K562 (cell line): ENCODE measurements around the gene FCHSD1. TPM values are rescaled to one million over a fixed set of nuclear protein-coding genes. Genes with fewer than 3 reads are reported as not detected.
A peak's percentile ranks its signal among the peaks of the same experiment; 100 is the strongest.

Experiments used
- BCLAF1 ChIP-seq, 2 experiments: fragments of 450-650 bp in 1 of 2; IDR thresholded peaks; 2 replicates each; pipeline ENCODE4 v1.6.1; 2011 to 2017; ENCODE audit warnings: low read depth in 2 of 2, antibody characterized with exemption in 1 of 2, borderline replicate concordance in 1 of 2, low read length in 1 of 2, mild to moderate bottlenecking in 1 of 2, mixed read lengths in 1 of 2; ENCODE audit not compliant: control insufficient read depth in 1 of 2
- CBX8 ChIP-seq: fragments of 200-600 bp; sonication (generic); IDR thresholded peaks from 2 replicates; pipeline ENCODE4 v1.6.1; 2012; ENCODE audit warnings: borderline replicate concordance, mixed run types, low read depth, mild to moderate bottlenecking, moderate library complexity, mixed read lengths, low read length, control low read depth, inconsistent platforms; ENCODE audit not compliant: poor library complexity, severe bottlenecking; ENCODE audit errors: extremely low read depth
- CTCF ChIP-seq, 3 experiments: IDR thresholded peaks in 2 of 3; conservative IDR thresholded peaks in 1 of 3; 2 replicates each; pipeline ENCODE4 v1.5.1; 2011 to 2012; ENCODE audit warnings: low read length in 3 of 3, mild to moderate bottlenecking in 3 of 3, control low read depth in 2 of 3, improper control_type of control experiment in 1 of 3, inconsistent platforms in 1 of 3, low read depth in 1 of 3, mixed read lengths in 1 of 3, moderate library complexity in 1 of 3; ENCODE audit not compliant: insufficient read depth in 2 of 3
- EHMT2 ChIP-seq: fragments of 450-650 bp; IDR thresholded peaks from 2 replicates; pipeline ENCODE4 v1.6.1; 2018; ENCODE audit warnings: antibody characterized with exemption
- EZH2 ChIP-seq: IDR thresholded peaks from 2 replicates; pipeline ENCODE4 v1.6.1; 2012; ENCODE audit warnings: low read depth, mild to moderate bottlenecking, inconsistent platforms, low read length, borderline replicate concordance
- GATAD2A ChIP-seq: fragments of 450-650 bp; IDR thresholded peaks from 2 replicates; pipeline ENCODE4 v1.6.1; 2017
- MTA1 ChIP-seq: fragments of 450-650 bp; IDR thresholded peaks from 2 replicates; pipeline ENCODE4 v1.6.1; 2017; ENCODE audit warnings: borderline replicate concordance
- NELFE ChIP-seq: IDR thresholded peaks from 2 replicates; pipeline ENCODE4 v1.6.1; 2011; ENCODE audit warnings: mild to moderate bottlenecking; ENCODE audit not compliant: insufficient read depth, insufficient read length
- TRIM24 ChIP-seq, 2 experiments: fragments of 450-650 bp; IDR thresholded peaks; 2 replicates each; pipeline ENCODE4 v1.6.1; 2016
- ZNF407 ChIP-seq: fragments of 450-650 bp; IDR thresholded peaks from 2 replicates; pipeline ENCODE4 v1.6.1; 2016; ENCODE audit warnings: low read depth
- polyA plus RNA-seq, 8 experiments: library from polyadenylated mRNA; depleted of rRNA in 4 of 8; stranded (reverse) in 5 of 8; unstranded in 3 of 8; fragments of >200 nt; fragmentation: Nextera tagmentation in 2 of 8; fragmentation: Illumina TruSeq in 1 of 8; extraction: Ambion mirVana in 2 of 8; extraction: Trizol in 1 of 8; gene quantifications; 2 replicates each; pipeline versions ENCODE4 v1.2.1 to v1.2.3, GENCODE V29; 2011 to 2014; ENCODE audit warnings: inconsistent platforms in 1 of 8, missing spikeins in 1 of 8
- total RNA-seq, 7 experiments: library from RNA; depleted of rRNA in 6 of 7; stranded (reverse); fragments of >200 nt in 6 of 7; fragmentation: Illumina TruSeq in 2 of 7; extraction: Trizol in 2 of 7; gene quantifications; 2 replicates each; pipeline versions ENCODE4 v1.2.1 to v1.2.3, GENCODE V29; 2011 to 2021; ENCODE audit warnings: low replicate concordance in 1 of 7

The FCHSD1 gene
- total and polyA plus RNA-seq, 9 of the 15 experiments (the other 6 are each of a cell fraction or from before 2014, with no cell fraction given), result 0.35 to 37.5 (median 13.6) TPM

- TF ChIP-seq ZNF407, result no peak
- TF ChIP-seq EZH2, result no peak
- TF ChIP-seq MTA1, result no peak
- TF ChIP-seq CTCF (IDR thresholded peaks at IDR 0.05 in 2 of 3, conservative IDR thresholded peaks at IDR 0.05 in 1 of 3; ENCODE audit: insufficient read depth in 2 of 3, low read depth in 1 of 3, low read length in 3 of 3), result no peak
- TF ChIP-seq EHMT2, result peak; percentile 40; the same call in 1 of the 2 replicates
- TF ChIP-seq BCLAF1 (IDR thresholded peaks at IDR 0.05; ENCODE audit: borderline replicate concordance in 1 of 2, control insufficient read depth in 1 of 2, low read depth in 2 of 2, low read length in 1 of 2), result no peak
- no peak for TF ChIP-seq CBX8
- TF ChIP-seq TRIM24 (IDR thresholded peaks at IDR 0.05), result 0 out of 4 replicates have a peak, but pooled peaks of 1 of the 2 experiments have one; percentile 30
- TF ChIP-seq GATAD2A, result no peak
- TF ChIP-seq NELFE, result no peak
Observed at GRCh38 chr5:141681695-141682641, 30.8 kb upstream of the FCHSD1 start, which contains the start of gene ARAP3 (continued).
